Testis (tissue), 2 donors: ENCODE measurements around the gene TMEM175.

Source experiments
- POLR2A ChIP-seq: fragments of 450-650 bp; IDR thresholded peaks from one replicate; pipeline ENCODE4 v1.6.1; 2017; ENCODE audit warnings: antibody characterized with exemption, mild to moderate bottlenecking, moderate library complexity
- TF ChIP-seq, protein P1 (sequence below), 3 experiments: fragments of 450-650 bp in 2 of 3; fragments of 200-600 bp in 1 of 3; sonication (generic) in 1 of 3; IDR thresholded peaks; one replicate each; pipeline ENCODE4 v1.5.1; 2016 to 2019; ENCODE audit warnings: antibody characterized with exemption in 3 of 3, mild to moderate bottlenecking in 2 of 3, moderate library complexity in 1 of 3

DNA sequence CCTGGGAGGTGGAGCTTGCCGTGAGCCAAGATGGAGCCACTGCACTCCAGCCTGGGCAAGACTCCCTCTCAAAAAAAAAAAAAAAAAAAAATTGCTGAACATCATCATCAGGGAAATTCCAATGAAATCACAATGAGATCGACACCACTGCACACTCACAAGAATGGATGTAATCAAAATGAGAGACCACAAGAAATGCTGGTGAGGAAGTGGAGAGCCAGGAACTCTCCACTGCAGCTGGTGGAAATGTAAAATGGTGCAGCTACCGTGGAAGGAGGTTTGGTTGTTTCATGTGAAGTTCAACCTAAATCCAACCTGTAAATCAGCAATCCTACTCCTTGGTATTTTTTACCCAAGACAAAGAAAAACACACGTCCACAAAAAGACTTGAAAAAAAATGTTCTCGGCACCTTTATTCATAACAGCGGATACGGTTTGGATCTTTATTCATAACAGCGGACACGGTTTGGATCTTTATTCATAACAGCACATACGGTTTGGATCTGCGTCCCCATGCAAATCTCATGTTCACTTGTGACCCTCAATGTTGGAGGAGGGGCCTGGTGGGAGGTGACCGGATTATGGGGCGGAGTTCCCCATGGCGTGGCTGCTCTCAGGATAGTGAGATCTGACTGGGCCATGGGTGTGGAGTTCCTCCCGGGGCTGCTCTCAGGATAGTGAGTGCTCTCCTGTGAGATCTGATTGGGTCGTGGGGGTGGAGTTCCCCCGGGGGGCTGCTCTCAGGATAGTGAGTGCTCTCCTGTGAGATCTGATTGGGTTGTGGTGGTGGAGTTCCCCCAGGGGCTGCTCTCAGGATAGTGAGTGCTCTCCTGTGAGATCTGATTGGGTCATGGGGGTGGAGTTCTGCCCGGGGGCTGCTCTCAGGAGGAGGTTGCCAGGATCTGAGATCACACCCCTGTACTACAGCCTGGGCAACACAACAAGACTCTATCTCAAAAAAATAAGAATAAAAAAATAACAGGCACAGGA, 7.9 kb upstream of the TMEM175 start:
- TF ChIP-seq POLR2A = no peak
- TF ChIP-seq, protein P1, sequence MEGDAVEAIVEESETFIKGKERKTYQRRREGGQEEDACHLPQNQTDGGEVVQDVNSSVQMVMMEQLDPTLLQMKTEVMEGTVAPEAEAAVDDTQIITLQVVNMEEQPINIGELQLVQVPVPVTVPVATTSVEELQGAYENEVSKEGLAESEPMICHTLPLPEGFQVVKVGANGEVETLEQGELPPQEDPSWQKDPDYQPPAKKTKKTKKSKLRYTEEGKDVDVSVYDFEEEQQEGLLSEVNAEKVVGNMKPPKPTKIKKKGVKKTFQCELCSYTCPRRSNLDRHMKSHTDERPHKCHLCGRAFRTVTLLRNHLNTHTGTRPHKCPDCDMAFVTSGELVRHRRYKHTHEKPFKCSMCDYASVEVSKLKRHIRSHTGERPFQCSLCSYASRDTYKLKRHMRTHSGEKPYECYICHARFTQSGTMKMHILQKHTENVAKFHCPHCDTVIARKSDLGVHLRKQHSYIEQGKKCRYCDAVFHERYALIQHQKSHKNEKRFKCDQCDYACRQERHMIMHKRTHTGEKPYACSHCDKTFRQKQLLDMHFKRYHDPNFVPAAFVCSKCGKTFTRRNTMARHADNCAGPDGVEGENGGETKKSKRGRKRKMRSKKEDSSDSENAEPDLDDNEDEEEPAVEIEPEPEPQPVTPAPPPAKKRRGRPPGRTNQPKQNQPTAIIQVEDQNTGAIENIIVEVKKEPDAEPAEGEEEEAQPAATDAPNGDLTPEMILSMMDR (IDR thresholded peaks at IDR 0.05) = no peak
